IMR-90 (cell line): Measurements from ENCODE around the gene FSD1L. TPM values are rescaled to one million over a fixed set of nuclear protein-coding genes. Genes with fewer than 3 reads are reported as not detected.

ENCODE experiments used
- ATAC-seq: fragments of 200-7000 bp; cut with Tn5 transposase; 2 replicates; pipeline ENCODE4 v1.9.1; 2020; ENCODE audit warnings: low read depth, mild to moderate bottlenecking, moderate library complexity
- BruUV-seq: library from RNA; stranded (reverse); fragments of 400-500 nt; replicated peaks from 2 replicates; lab custom pipeline; 2021; lab: Mats Ljungman, UMichigan
- CTCF ChIA-PET: fragments of 300-600 bp; formaldehyde crosslinking; extraction: SDS; loops from one replicate; lab custom pipeline; 2021; ENCODE audit warnings: antibody characterized with exemption; lab: Yijun Ruan, JAX
- POLR2A ChIA-PET: fragments of 300-600 bp; sonication (Branson Sonifier 250); formaldehyde crosslinking; loops from one replicate; lab custom pipeline; 2022; ENCODE audit warnings: antibody characterized with exemption; ENCODE audit not compliant: unreplicated experiment; lab: Charles Lee
- DNase-seq: peaks from one replicate; pipeline ENCODE4 v3.0.0; 2013
- H2AFZ ChIP-seq: replicated peaks from 2 replicates; pipeline ENCODE3; 2013; ENCODE audit warnings: low read length, mild to moderate bottlenecking; ENCODE audit not compliant: poor library complexity
- H2AK5ac ChIP-seq: 2 replicates; pipeline ENCODE4 v1.6.1; 2013; ENCODE audit warnings: low read depth, low read length, inconsistent platforms
- H2AK9ac ChIP-seq: replicated peaks from 2 replicates; pipeline ENCODE3; 2013; ENCODE audit warnings: mild to moderate bottlenecking, low read depth, low read length, moderate library complexity; ENCODE audit not compliant: poor library complexity
- H2BK120ac ChIP-seq: 2 replicates; pipeline ENCODE4 v1.6.1; 2013; ENCODE audit warnings: low read depth, low read length, inconsistent platforms
- H2BK15ac ChIP-seq: 3 replicates; pipeline ENCODE4 v1.6.1; 2013; ENCODE audit warnings: low read depth, low read length, inconsistent platforms
- H2BK20ac ChIP-seq: 2 replicates; pipeline ENCODE4 v1.6.1; 2013; ENCODE audit warnings: low read depth, mild to moderate bottlenecking, inconsistent platforms, low read length, moderate library complexity
- H2BK5ac ChIP-seq: 2 replicates; pipeline ENCODE4 v1.6.1; 2013; ENCODE audit warnings: mild to moderate bottlenecking, low read depth, low read length, inconsistent platforms; ENCODE audit not compliant: poor library complexity, severe bottlenecking
- H3K14ac ChIP-seq: replicated peaks from 2 replicates; pipeline ENCODE4 v1.6.1; 2013; ENCODE audit warnings: low read depth, low read length, inconsistent platforms
- H3K18ac ChIP-seq: 2 replicates; pipeline ENCODE4 v1.6.1; 2013; ENCODE audit warnings: low read depth, low read length, control low read depth
- H3K23ac ChIP-seq: 2 replicates; pipeline ENCODE4 v1.6.1; 2013; ENCODE audit warnings: low read depth, low read length, inconsistent platforms
- H3K27ac ChIP-seq: 2 replicates; pipeline ENCODE4 v1.5.1; 2013; ENCODE audit warnings: mild to moderate bottlenecking, control low read depth, low read length; ENCODE audit not compliant: insufficient read depth
- H3K27me3 ChIP-seq: 2 replicates; pipeline ENCODE4 v1.6.1; 2013; ENCODE audit warnings: low read length; ENCODE audit not compliant: control insufficient read depth, insufficient read depth
- H3K36me3 ChIP-seq: 2 replicates; pipeline ENCODE4 v1.6.1; 2013; ENCODE audit warnings: low read length, mixed read lengths; ENCODE audit not compliant: control insufficient read depth, insufficient read depth
- H3K4ac ChIP-seq: 2 replicates; pipeline ENCODE4 v1.6.1; 2013; ENCODE audit warnings: low read depth, low read length, inconsistent platforms
- H3K4me1 ChIP-seq: 2 replicates; pipeline ENCODE4 v1.6.1; 2013; ENCODE audit warnings: low read length, mixed read lengths; ENCODE audit not compliant: control insufficient read depth, insufficient read depth
- H3K4me2 ChIP-seq: 2 replicates; pipeline ENCODE4 v1.6.1; 2013; ENCODE audit warnings: low read depth, mild to moderate bottlenecking, control low read depth, low read length, moderate library complexity
- H3K4me3 ChIP-seq: 2 replicates; pipeline ENCODE4 v1.5.1; 2013; ENCODE audit warnings: low read depth, mild to moderate bottlenecking, control low read depth, low read length, moderate library complexity; ENCODE audit not compliant: insufficient read depth
- H3K56ac ChIP-seq: 2 replicates; pipeline ENCODE4 v1.6.1; 2013; ENCODE audit warnings: low read length, inconsistent platforms; ENCODE audit not compliant: insufficient read depth; ENCODE audit errors: extremely low read depth
- H3K79me1 ChIP-seq, 2 experiments: 2 replicates each; pipeline ENCODE4 v1.6.1; 2013; ENCODE audit warnings: low read length in 2 of 2, inconsistent platforms in 1 of 2, low read depth in 1 of 2
- H3K9ac ChIP-seq: 2 replicates; pipeline ENCODE4 v1.6.1; 2013; ENCODE audit warnings: low read depth, low read length, control low read depth
- H3K9me1 ChIP-seq: 2 replicates; pipeline ENCODE4 v1.6.1; 2013; ENCODE audit warnings: low read length, inconsistent platforms; ENCODE audit not compliant: insufficient read depth
- H3K9me3 ChIP-seq: 2 replicates; pipeline ENCODE4 v1.6.1; 2013; ENCODE audit warnings: low read length; ENCODE audit not compliant: control insufficient read depth, insufficient read depth
- H4K20me1 ChIP-seq: 2 replicates; pipeline ENCODE4 v1.6.1; 2013; ENCODE audit warnings: low read length, inconsistent platforms; ENCODE audit not compliant: insufficient read depth
- H4K5ac ChIP-seq: 2 replicates; pipeline ENCODE4 v1.6.1; 2013; ENCODE audit warnings: mild to moderate bottlenecking, low read depth, low read length, control low read depth
- H4K8ac ChIP-seq, 2 experiments: 2 replicates each; pipeline ENCODE4 v1.6.1; 2013; ENCODE audit warnings: low read depth in 2 of 2, low read length in 2 of 2, control low read depth in 1 of 2, inconsistent platforms in 1 of 2
- H4K91ac ChIP-seq: 2 replicates; pipeline ENCODE4 v1.6.1; 2013; ENCODE audit warnings: low read depth, low read length, inconsistent platforms; ENCODE audit not compliant: insufficient read depth
- BHLHE40 ChIP-seq: fragments of 150-350 bp; IDR thresholded peaks from 2 replicates; pipeline ENCODE4 v1.6.1; 2016; ENCODE audit warnings: mild to moderate bottlenecking, low read depth, low read length
- CEBPB ChIP-seq: IDR thresholded peaks from 2 replicates; pipeline ENCODE4 v1.6.1; 2012; ENCODE audit warnings: low read depth, low read length, improper control_type of control experiment
- CHD1 ChIP-seq: IDR thresholded peaks from 2 replicates; pipeline ENCODE4 v1.6.1; 2012; ENCODE audit warnings: low read depth, low read length, improper control_type of control experiment
- FOS ChIP-seq: fragments of 150-350 bp; IDR thresholded peaks from 2 replicates; pipeline ENCODE4 v1.6.1; 2016; ENCODE audit warnings: low read depth, low read length
- MAFK ChIP-seq: IDR thresholded peaks from 2 replicates; pipeline ENCODE4 v1.6.1; 2012; ENCODE audit warnings: low read depth, low read length, improper control_type of control experiment
- MAZ ChIP-seq: IDR thresholded peaks from 2 replicates; pipeline ENCODE4 v1.6.1; 2012; ENCODE audit warnings: low read depth, mild to moderate bottlenecking, low read length, improper control_type of control experiment, moderate library complexity, borderline replicate concordance
- MXI1 ChIP-seq: IDR thresholded peaks from 2 replicates; pipeline ENCODE4 v1.6.1; 2012; ENCODE audit warnings: low read depth, mild to moderate bottlenecking, low read length, moderate library complexity, borderline replicate concordance
- NFE2L2 ChIP-seq: fragments of 150-350 bp; IDR thresholded peaks from 2 replicates; pipeline ENCODE4 v1.6.1; 2016; ENCODE audit warnings: low read depth, mild to moderate bottlenecking, low read length
- POLR2A ChIP-seq: IDR thresholded peaks from 2 replicates; pipeline ENCODE4 v1.6.1; 2012; ENCODE audit warnings: mild to moderate bottlenecking, low read depth, low read length
- RAD21 ChIP-seq: IDR thresholded peaks from 2 replicates; pipeline ENCODE4 v1.6.1; 2012; ENCODE audit warnings: low read length, improper control_type of control experiment
- RCOR1 ChIP-seq: IDR thresholded peaks from 2 replicates; pipeline ENCODE4 v1.6.1; 2012; ENCODE audit warnings: mild to moderate bottlenecking, low read length, improper control_type of control experiment; ENCODE audit not compliant: insufficient replicate concordance
- RFX5 ChIP-seq: IDR thresholded peaks from 2 replicates; pipeline ENCODE4 v1.8.0; 2012; ENCODE audit warnings: low read depth, mild to moderate bottlenecking, low read length, moderate library complexity
- SMC3 ChIP-seq: fragments of 150-350 bp; IDR thresholded peaks from 2 replicates; pipeline ENCODE4 v1.6.1; 2016; ENCODE audit warnings: low read depth, mild to moderate bottlenecking, antibody characterized with exemption, low read length, moderate library complexity
- WGBS, 2 experiments: methylation state at CpG; one replicate each; pipeline versions ENCODE4 v1.1.5 to v1.1.7; 2013; ENCODE audit warnings: missing lambda C conversion rate in 2 of 2; ENCODE audit not compliant: insufficient read length in 1 of 2; ENCODE audit errors: extremely low coverage in 2 of 2; 5-methylcytosine and 5-hydroxymethylcytosine counted together
- dilution Hi-C: fragments of 300-500 bp; cut with HindIII; formaldehyde crosslinking; loops from one replicate; pipeline ENCODE4 v1.14.3; 2018; ENCODE audit warnings: low sequenced_read_pairs; ENCODE audit not compliant: unreplicated experiment
- in situ Hi-C: fragments of 300-500 bp; cut with MboI; formaldehyde crosslinking; loops from 3 replicates; pipeline ENCODE4 v1.14.3; 2019; ENCODE audit warnings: low sequenced_read_pairs, inconsistent platforms, mixed read lengths
- intact Hi-C: fragments of 100-400 bp; cut with micrococcal nuclease; formaldehyde crosslinking; loops from 2 replicates; pipeline ENCODE4 v1.10.0; 2022
- polyA plus RNA-seq, 3 experiments: library from polyadenylated mRNA; depleted of rRNA; stranded (reverse); fragments of >200 nt; gene quantifications; 2 replicates each; pipeline ENCODE4 v1.2.3, GENCODE V29; 2012; ENCODE audit warnings: low replicate concordance in 1 of 3
- total RNA-seq: library from RNA; depleted of rRNA; stranded (reverse); fragments of >200 nt; gene quantifications from 2 replicates; pipeline ENCODE4 v1.2.3, GENCODE V29; 2012
- TF ChIP-seq, protein P1 (sequence below): fragments of 150-350 bp; IDR thresholded peaks from 2 replicates; pipeline ENCODE4 v1.6.1; 2017; ENCODE audit warnings: mild to moderate bottlenecking, antibody characterized with exemption, low read length, low read depth

The FSD1L gene
- total and polyA plus RNA-seq, 2 of the 4 experiments (the other 2 are of a cell fraction) = 1.4 to 2.9 TPM

GRCh38 chr9:105541838-105542237 lies 94.0 kb downstream of the FSD1L start:
- ChIA-PET POLR2A (no interaction called here), CTCF (no interaction called here)
- ATAC-seq = no peak
- H3K79me1 ChIP-seq = 0 out of 4 replicates have a peak, but pooled peaks cover 0 to 5% of the 10 kb centered on the region in 2 experiments
- intact Hi-C loops (no loop called here), in situ Hi-C loops (no loop called here), dilution Hi-C loops (no loop called here)
- no peak for DNase-seq
- 0 out of 2 replicates have a peak, but pooled peaks cover 2% of the 10 kb centered on the region for H3K36me3 ChIP-seq
- no peak overlapping the region for H3K23ac ChIP-seq
- H3K14ac ChIP-seq = no peak overlapping the region
- no TSS peak for BruUV-seq
- H2BK20ac ChIP-seq = no peak overlapping the region
- WGBS, 2 experiments = no CpG with 5 or more reads among the region's 3 CpGs
- H4K20me1 ChIP-seq = no peaks in the 10 kb centered on the region
- H3K4me1 ChIP-seq = no peaks in the 10 kb centered on the region
- no peak overlapping the region for H4K8ac ChIP-seq
- no peak overlapping the region for H2AK5ac ChIP-seq
- no peaks in the 10 kb centered on the region for H3K27me3 ChIP-seq
- no peaks in the 10 kb centered on the region for H3K9me3 ChIP-seq
- no peak overlapping the region for H2AFZ ChIP-seq
- H4K91ac ChIP-seq = no peak overlapping the region
- H3K27ac ChIP-seq = no peak overlapping the region
- no peak overlapping the region for H3K9ac ChIP-seq
- H2BK120ac ChIP-seq = no peak overlapping the region
- H3K4ac ChIP-seq = no peak overlapping the region
- no peak overlapping the region for H2BK15ac ChIP-seq
- TF ChIP-seq POLR2A = no peak
- TF ChIP-seq FOS = no peak
- TF ChIP-seq MAZ = no peak
- TF ChIP-seq MAFK = no peak
- no peak for TF ChIP-seq SMC3
- TF ChIP-seq RCOR1 = no peak
- TF ChIP-seq MXI1 = no peak
- TF ChIP-seq NFE2L2 = no peak
- no peak for TF ChIP-seq CHD1
- no peak for TF ChIP-seq BHLHE40
- no peak for TF ChIP-seq CEBPB
- TF ChIP-seq, protein P1, sequence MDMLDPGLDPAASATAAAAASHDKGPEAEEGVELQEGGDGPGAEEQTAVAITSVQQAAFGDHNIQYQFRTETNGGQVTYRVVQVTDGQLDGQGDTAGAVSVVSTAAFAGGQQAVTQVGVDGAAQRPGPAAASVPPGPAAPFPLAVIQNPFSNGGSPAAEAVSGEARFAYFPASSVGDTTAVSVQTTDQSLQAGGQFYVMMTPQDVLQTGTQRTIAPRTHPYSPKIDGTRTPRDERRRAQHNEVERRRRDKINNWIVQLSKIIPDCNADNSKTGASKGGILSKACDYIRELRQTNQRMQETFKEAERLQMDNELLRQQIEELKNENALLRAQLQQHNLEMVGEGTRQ = no peak
- TF ChIP-seq RAD21 = no peak
- no peak for TF ChIP-seq RFX5
- no peak overlapping the region for H2AK9ac ChIP-seq
- no peak overlapping the region for H3K56ac ChIP-seq
- no peak overlapping the region for H3K18ac ChIP-seq
- no peak overlapping the region for H4K5ac ChIP-seq
- no peak overlapping the region for H3K4me3 ChIP-seq
- H3K4me2 ChIP-seq = no peak overlapping the region
- H2BK5ac ChIP-seq = no peak overlapping the region
- H3K9me1 ChIP-seq = no peaks in the 10 kb centered on the region
